ENCODE measurements around the gene MESD. TPM values are rescaled to one million over a fixed set of nuclear protein-coding genes. Genes with fewer than 3 reads are reported as not detected.

Gene MESD
- total RNA-seq, 1 donor from 2014 or later, result 13.4 TPM

- DNase-seq (ENCODE audit: low read depth in 2 of 2), result no peak
Measured at GRCh38 chr15:80940331-80940730, 49.3 kb downstream of the MESD start.

GRCh38 chr15:80939216-80939615 is 50.4 kb downstream of the MESD start:
- DNase-seq (ENCODE audit: low read depth in 2 of 2), result no peak

- no peak for DNase-seq (ENCODE audit: low read depth in 2 of 2)
Measured at GRCh38 chr15:80937718-80938117, 51.9 kb downstream of the MESD start.

GRCh38 chr15:80936288-80937078 is 53.1 kb downstream of the MESD start:
- DNase-seq (ENCODE audit: low read depth in 2 of 2), result no peak

GRCh38 chr15:80934761-80935221 is 54.8 kb downstream of the MESD start:
- peak in 1 of 2 donors; percentile 46 for DNase-seq (ENCODE audit: low read depth in 2 of 2)

GRCh38 chr15:80932989-80933388 is 56.6 kb downstream of the MESD start:
- DNase-seq (ENCODE audit: low read depth in 2 of 2), result no peak

- no peak for DNase-seq (ENCODE audit: low read depth in 2 of 2)
Measured at GRCh38 chr15:80932513-80932815, 57.2 kb downstream of the MESD start.

- no peak for DNase-seq (ENCODE audit: low read depth in 2 of 2)
Measured at GRCh38 chr15:80931721-80932512, 57.7 kb downstream of the MESD start.

GRCh38 chr15:80931191-80931590 is 58.4 kb downstream of the MESD start:
- DNase-seq (ENCODE audit: low read depth in 2 of 2), result no peak

GRCh38 chr15:80929689-80930088 is 59.9 kb downstream of the MESD start:
- DNase-seq (ENCODE audit: low read depth in 2 of 2), result no peak

- no peak for DNase-seq (ENCODE audit: low read depth in 2 of 2)
Measured at GRCh38 chr15:80929225-80929624, 60.4 kb downstream of the MESD start.

GRCh38 chr15:80926126-80926525 is 63.5 kb downstream of the MESD start:
- no peak for DNase-seq (ENCODE audit: low read depth in 2 of 2)

GRCh38 chr15:80925597-80926059 is 64.0 kb downstream of the MESD start:
- peak in 1 of 2 donors; percentile 13 for DNase-seq (ENCODE audit: low read depth in 2 of 2)

- no peak for DNase-seq (ENCODE audit: low read depth in 2 of 2)
Measured at GRCh38 chr15:80924278-80924677, 65.3 kb downstream of the MESD start.

GRCh38 chr15:80923668-80924067 is 66.0 kb downstream of the MESD start:
- no peak for DNase-seq (ENCODE audit: low read depth in 2 of 2)

- no peak for DNase-seq (ENCODE audit: low read depth in 2 of 2)
Measured at GRCh38 chr15:80921736-80922410, 67.7 kb downstream of the MESD start.

- DNase-seq (ENCODE audit: low read depth in 2 of 2), result no peak
Measured at GRCh38 chr15:80920271-80920699, 69.3 kb downstream of the MESD start.

- no peak for DNase-seq (ENCODE audit: low read depth in 2 of 2)
Measured at GRCh38 chr15:80918196-80918783, 71.3 kb downstream of the MESD start.

GRCh38 chr15:80916056-80916455 is 73.6 kb downstream of the MESD start:
- no peak for DNase-seq (ENCODE audit: low read depth in 2 of 2)

- no peak for DNase-seq (ENCODE audit: low read depth in 2 of 2)
Measured at GRCh38 chr15:80915472-80915871, 74.1 kb downstream of the MESD start.

- DNase-seq (ENCODE audit: low read depth in 2 of 2), result no peak
Measured at GRCh38 chr15:80913541-80913940, 76.1 kb downstream of the MESD start.

GRCh38 chr15:80912673-80913072 is 76.9 kb downstream of the MESD start:
- DNase-seq (ENCODE audit: low read depth in 2 of 2), result no peak

Data from dermis microvascular lymphatic vessel endothelial cell (primary cell).